T follicular helper cell (primary cell): ENCODE results near the gene NME7.
"Not testable (repeated sequence)": the region's sequence is repeated elsewhere in the genome, so short reads cannot be mapped to it uniquely, and the experiment has no call there.

Experiments used
- DNase-seq: peaks from one replicate; pipeline ENCODE4 v3.0.0-alpha.2; 2020; ENCODE audit warnings: low read depth

Gene NME7

DNA sequence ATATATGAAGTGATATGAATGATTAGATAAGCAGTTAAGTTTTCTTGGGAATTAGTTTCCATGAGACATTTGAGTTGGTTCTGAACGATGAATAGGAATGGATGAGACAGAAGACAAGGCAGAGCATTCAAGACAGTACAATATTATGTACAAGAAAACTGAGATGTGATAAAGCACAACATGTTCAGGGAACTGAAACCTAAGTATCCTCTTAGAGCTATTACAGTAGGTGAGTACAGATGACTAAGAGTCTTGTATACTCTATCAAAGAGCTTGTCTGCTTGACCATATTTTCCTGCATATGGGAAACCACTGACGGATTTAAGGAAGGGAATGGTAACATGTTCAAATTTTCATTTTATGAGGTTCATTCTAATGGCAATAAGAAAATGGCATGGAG lies 61.6 kb downstream of the NME7 start:
- DNase-seq: no peak

DNA sequence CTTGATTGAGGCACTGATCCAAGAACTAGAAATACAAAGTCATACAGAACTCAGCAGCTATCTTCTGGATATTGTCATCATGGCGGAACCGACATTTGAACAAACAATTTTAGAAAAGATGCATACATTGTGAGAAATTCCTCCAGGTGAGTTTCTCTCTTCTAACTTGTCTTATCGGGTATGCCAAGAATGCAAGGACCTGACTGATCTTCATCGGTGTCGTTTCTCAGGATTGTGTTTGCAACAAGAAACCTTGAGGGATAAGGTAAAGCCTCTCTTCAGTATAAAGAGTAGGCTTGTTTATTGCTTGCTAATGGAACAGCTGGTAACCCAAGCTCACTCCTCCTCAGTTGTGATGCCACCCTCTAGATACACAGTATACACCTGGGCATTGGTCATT lies 62.2 kb downstream of the NME7 start:
- no peak for DNase-seq

DNA sequence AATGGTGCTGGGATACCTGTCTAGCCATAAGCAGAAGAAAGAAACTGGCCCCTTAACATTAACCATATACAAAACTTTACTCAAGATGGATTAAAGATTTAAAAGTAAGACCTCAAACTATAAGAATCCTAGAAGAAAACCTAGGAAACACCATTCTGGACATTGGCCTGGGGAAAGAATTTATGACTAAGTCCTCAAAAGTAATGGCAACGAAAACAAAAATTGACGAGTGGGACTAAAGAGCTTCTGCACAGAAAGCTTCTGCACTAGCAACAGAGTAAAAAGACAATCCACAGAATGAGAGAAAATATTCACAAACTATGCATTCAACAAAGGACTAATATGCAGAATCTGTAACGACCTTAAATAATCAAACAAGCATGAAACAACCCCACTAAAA lies 66.7 kb downstream of the NME7 start:
- DNase-seq: no peak

DNA sequence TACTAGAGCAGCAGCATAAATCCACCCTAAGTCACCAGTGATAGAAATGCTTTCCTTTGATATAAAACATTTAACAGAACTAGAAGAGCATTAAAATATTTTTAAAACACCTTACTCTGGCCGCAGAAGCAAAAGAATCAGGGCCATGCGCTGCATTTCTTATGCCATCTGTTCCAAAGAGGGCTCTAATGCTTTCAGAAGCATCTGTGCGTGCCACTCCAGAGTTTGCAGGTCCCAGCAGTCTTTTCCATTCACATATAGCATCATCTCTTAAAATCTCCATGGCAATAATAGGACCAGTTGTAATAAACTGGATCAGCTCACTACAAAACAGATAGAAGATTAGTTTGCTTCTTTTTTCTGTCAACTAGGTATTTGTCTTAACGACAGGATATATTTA lies 69.2 kb downstream of the NME7 start:
- no peak for DNase-seq

DNA sequence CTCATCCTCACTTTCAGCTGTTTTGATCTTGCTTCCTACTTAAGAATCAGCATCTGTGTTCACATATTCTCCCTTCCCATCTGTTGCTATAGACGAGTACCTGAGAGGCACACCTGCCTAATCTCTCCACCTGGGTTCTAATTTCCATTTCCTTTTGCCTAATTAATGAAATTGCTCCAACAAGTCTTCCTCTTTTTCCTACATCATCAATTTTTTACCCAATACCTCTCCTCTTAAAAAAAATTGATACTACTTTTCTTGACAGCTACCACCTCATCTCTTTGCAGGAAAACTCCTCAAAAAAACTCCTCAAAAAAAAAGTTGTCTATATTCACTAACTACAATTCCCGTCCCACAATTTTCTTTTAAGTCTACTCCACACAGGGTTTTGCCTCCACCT lies 71.8 kb downstream of the NME7 start:
- no peak for DNase-seq

DNA sequence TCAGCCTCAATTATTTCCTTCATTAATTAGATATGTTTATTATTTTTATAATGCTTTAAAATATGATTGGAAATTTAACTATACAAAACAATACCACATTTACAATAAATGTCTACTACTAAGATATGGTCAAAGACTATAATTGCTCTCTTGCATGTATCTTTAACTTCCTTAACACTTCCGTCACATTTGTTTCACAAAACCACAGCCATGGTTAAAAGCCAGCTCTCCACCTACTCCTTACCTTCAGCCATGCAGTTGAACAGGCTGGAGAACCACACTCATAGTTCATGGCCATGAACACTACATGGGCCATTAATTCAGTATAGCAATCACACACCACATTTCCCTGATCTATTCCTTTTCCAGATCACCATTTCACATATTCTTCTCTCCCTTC lies 72.2 kb downstream of the NME7 start:
- DNase-seq: no peak

DNA sequence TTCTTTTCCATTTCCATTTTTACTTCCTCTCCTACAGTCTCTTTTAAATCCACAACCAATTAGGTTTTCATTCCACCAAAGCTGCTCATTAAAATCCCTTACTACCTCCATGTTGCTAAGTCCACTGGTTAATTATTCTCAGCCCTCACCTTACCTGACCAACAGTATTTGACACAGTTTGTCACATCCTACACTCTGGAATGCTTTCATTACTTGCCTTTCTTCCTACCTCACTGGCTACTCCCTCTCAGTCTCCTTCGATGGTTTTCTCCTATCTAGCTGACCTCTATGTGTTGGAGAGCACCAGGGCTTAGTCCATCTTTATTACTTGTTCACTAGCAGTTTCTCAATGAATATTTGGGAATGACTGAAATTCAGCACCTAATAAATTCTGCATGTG lies 78.6 kb downstream of the NME7 start:
- no peak for DNase-seq

DNA sequence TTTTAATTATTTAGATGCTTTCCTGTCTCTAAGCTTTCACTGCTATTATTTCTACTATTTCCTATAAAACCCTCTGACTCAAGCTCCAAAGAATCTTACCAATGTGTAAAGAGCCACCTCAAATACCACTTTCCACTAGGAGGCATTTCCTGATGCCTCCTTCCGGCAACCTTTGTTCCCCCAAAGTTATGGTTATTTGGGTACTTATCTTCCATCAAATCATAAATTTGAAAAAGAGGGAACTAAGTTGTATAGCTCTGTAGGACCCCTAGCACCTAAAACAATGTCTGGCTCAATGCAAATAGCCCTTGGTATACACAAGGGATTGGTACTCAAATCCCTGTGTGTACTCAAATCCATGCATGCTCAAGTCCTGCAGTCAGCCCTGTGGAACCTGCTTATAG lies 79.6 kb downstream of the NME7 start:
- DNase-seq: no peak

DNA sequence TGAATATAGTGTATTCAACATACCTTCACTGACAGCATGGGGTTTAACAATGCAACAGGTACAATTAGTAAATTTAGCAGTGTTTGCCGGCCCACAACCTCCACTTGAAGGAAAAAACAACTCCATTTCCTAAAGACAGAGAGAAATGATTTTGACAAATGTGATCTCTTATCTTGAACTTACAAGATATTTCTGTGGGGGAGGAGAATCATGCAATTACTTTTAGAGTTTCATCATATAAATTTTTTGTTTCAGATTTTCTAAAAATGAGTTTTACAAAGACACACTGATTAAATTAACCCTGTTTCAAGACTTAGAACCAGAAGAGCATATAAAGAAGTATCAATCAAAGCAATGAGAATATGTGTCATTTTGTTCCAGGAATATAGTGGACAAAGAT lies 80.3 kb downstream of the NME7 start:
- no peak for DNase-seq

DNA sequence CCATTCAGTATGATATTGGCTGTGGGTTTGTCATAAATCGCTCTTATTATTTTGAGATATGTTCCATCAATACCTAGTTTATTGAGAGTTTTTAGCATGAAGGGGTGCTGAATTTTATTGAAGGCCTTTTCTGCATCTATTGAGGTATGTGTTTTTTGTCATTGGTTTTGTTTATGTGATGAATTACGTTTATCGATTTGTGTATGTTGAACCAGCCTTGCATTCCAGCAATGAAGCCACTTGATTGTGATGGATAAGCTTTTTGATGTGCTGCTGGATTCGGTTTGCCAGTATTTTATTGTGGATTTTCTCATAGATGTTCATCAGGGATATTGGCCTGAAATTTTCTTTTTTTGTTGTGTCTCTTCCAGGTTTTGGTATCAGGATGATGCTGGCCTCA lies 86.0 kb downstream of the NME7 start:
- DNase-seq: not testable (repeated sequence)

DNA sequence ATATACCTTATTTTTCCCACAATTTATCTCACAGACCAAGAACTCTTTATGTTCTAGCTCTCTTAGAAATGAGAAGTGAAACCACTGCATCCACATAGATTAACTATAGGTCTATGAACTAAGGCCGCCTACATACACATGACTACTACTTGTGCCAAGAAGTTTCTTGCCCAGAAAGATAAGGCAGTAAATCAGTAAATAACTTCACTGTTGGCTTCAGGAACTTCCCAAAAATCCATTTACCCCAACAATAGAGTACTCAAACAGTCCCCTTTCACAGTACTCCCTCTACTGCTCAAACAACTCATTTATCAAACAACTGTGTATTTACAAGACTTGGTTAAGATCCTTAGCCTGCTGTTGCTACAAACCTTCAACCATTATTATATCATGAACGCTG lies 96.5 kb downstream of the NME7 start:
- DNase-seq: no peak

DNA sequence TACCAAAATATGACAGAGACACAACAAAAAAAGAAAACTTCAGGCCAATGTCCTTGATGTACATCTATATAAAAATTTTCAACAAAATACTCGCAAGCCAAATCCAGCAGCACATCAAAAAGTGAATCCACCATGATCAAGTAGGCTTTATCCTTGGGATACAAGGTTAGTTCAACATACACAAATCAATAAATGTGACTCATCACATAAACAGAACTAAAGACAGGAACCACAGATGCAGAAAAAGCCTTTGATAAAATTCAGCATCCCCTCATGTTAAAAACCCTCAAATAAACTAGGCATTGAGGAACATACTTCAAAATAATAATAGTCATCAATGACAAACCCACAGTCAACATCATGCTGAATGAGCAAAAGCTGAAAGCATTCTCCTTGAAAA lies 101.5 kb downstream of the NME7 start:
- no peak for DNase-seq

DNA sequence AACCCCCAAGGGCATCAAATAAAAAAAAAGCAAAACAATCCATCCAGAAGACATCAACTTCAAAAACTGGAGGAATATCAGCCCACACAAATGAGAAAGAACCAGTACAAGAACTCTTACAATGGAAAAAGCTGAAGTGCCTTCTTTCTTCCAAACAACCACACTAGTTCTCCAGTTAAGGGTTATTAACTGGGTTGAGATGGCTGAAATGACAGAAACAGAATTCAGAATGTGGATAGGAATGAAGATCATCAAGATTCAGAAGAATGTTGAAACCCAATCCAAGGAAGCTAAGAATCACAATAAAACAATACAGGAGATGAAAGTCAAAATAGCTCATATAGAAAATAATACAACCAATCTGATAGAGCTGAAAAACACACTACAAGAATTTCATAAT lies 104.5 kb downstream of the NME7 start:
- no peak for DNase-seq

DNA sequence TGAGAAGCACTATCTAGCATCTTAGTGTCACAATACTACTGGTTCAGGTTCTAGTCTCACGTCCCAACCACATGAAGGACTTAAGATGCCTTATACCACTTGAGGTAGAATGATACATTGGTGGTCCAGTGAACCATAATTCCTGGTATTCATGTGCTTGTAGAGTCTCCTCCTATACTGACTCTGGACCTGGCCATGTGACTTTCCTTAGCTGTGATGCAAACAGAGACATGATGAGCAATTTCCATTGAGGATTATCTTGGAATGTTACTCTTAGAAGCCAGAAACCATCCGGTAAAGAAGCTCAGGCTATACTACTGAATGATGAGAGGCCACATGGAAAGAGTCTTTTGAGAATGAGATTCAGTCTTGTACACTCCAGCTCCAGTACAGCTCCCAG lies 105.7 kb downstream of the NME7 start:
- DNase-seq: no peak

DNA sequence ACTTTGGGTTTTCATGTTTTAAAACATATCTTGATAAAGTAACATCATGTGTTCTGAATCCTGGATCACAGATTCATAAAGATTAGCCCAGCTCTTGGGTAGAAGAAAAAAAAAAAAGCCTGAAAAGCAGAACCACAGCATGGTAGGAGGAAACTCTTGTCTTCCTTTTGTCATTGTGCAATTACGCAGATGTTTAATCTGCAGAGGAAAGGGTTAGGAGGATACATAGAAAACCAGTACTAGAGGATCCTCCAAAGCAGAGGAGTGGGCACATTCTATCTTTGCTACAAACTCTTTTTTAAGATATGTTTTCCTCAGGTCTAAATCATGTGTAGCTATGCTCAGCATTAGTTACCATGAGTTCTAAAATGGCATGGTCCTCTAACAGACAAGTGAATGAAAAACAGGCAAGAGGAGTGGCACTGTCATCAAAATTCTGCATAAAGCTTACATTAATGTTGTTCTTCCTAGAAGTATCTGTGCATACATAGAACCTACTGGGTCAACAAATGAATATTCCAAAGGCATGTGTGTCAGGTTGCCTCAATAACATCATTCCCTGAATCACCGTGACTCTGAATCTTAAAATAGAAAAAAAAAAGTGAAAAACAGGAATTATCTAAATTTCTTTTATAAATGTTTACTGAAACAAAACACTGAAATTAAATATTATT lies 107.0 kb downstream of the NME7 start:
- DNase-seq: no peak

DNA sequence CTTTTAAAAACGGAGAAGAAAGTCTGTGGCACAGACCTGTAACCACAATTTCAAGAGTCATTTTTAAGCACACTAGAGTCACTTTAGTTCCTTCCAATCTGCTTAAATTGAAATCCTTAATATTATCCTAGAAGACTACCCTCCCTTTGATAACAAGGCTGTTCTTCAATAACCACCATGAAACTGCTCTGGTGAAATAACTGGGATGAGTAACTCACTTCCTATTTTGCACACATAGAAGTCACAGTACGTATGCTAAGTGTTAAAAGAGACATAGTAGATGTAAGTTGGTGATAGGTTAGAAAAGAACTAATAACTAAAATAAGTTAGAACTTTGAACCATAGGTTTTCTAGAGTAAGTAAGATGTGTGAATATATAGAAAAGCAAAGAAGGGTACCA lies 107.8 kb downstream of the NME7 start:
- no peak for DNase-seq

DNA sequence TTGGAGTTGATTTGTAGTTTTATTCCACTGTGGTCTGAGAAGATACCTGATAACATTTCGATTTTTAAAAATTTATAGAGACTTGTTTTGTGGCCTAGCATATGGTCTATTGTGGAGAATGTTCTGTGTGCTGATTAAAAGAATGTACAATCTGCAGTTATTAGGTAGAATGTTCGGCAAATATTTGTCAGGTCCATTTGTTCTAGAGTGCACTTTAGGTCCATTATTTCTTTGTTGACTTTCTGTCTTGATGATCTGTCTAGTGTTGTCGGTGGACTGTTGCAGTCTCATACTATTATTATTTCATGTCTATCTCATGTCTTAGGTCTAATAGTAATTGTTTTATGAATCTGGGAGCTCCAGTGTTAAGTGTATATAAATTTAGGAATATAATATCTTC lies 116.8 kb downstream of the NME7 start:
- no peak for DNase-seq

DNA sequence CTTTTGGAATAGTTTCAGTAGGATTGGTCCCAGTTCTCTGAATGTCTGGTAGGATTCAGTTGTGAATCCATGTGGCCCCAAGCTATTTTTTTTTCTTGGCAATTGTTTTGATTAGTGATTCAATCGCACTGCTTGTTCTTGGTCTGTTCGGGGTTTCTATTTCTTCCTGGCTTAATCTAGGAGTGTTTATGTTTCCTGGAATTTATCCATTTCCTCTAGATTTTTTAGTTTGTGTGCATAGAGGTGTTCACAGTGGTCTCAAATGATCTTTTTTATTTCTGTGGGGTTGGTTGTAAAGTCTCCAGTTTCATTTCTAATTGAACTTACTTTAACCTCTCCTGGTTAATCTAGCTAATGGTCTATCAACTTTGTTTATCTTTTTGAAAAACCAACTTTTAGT lies 117.6 kb downstream of the NME7 start:
- no peak for DNase-seq

DNA sequence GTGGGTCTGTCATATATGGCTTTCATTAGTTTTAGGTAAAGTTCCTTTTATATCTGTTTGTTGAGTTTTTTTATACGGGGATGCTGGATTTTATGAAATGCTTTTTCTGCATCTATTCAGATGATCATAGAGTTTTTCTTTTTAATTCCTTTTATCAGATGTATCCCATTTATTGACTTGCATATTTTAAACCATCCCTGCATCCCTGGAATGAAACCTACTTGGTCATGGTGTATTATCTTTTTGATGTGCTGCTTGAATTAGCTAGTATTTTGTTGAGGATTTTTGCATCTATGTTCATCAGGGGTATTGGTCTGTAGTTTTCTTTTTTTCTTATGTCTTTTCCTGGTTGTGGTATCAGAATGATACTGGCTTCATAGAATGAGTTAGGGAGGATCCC lies 118.0 kb downstream of the NME7 start:
- no peak for DNase-seq

DNA sequence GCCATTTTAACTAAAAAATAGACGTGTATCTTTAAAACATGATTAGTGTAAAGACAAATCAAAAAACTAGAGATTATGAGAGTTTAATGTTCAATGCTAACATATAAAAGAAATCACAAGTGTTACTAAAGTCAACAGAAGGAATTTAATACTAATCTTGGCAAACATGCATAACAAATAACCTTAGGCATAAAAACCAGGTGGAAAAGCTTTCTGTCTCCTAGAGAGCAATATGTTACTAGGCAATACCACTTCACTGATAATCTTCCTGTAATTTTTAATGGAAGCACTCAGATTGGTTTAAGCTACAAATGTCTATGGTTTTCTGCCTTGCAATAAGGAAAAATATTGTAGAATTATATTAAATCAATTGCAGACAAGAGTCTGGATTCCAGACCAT lies 121.9 kb downstream of the NME7 start:
- no peak for DNase-seq

DNA sequence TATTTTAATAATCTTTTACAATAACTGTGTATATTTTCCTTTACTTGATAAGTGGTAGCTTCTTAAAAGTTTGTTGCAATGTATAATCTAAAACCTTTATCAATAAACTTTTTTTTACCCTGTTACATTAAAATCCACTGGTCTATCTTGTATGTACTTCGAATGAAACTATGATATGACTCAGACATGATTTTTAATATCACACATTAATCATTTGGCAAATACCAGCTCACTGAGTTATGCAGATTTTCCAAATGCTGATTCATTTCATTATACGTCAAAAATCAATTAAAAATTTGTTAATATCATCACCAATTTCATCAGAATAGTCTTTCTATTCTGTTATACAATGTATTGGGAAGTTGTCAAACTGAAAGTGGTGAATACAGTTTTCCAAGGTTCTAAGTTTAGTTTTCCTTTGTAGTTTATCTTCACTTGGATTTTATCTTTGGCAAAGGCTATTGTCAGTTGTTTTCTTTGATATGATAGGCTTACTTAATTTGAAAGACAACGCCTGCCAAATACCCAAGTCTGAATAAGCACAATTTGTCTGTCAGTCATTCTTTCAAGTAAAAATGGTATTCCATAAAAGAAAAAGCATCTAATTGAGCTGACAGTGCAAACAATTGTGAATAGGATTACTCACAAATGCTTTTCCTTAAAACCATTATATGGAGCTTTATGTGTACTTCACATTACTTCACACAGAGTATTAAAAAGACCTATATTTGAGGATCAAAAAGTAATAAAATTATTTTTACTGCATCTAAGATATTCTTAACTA lies 127.0 kb downstream of the NME7 start:
- no peak for DNase-seq

DNA sequence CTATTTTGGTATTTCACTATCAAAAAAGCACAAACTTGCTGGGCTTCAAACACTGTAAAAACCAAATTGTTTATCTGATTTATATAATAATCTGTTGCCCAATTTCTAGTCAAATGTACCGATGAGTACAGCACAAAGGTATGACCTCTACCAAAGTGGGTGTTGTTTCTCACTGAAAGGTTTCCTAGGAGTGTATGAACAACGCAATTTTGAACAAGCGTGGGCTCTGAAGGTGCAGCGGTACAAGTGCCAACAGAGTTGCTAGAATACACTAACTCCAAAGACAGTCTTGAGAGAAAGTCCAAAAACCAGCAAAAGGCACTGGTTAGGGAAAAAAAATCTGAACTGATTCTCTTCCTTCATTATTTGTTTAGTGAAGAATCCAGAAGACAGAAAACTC lies 130.7 kb downstream of the NME7 start:
- no peak for DNase-seq

DNA sequence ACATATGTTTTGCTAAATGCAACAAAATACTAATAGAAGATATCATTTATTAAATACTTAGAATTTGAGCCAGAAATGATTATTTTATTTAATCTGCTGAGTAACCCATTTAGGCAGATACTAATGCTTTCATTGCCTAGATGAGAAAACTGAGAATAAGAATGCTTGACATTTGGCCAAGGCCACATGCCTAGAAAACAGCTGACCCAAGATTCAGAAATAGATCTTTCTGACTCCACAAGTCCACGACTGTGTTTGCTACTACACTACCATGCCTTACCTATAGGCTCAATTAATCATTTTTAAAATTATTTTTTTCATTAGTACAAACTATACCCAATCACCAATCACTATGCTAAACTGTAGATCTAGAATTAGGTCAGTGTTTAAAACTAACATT lies 131.5 kb downstream of the NME7 start:
- DNase-seq: no peak

DNA sequence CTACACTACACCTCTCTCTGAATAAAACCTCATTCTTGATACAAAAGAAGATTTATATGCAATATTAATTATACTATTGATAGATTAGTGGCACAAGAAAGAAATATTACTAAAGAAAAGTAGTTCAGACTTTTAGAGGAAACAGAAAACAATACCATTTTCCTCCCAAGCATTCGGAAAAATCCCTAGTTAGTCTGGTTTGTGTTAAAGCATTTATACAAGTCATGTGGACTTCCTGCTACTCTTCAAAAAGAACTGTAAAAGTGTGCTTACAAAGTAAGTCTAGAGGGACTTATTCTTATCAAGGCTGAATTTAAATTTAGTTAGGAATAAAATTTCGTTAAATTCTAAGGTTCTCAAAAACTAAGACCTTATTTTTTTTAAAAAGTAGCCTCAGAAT lies 132.0 kb downstream of the NME7 start:
- no peak for DNase-seq
